GM21737 (cell line): Measurements from ENCODE around the gene ZNF160.

ENCODE experiments used
- ATAC-seq: cut with Tn5 transposase; IDR thresholded peaks from one replicate; pipeline ENCODE4 v1.9.1; 2021; ENCODE audit warnings: mild to moderate bottlenecking, moderate library complexity; ENCODE audit not compliant: unreplicated experiment

Gene ZNF160

GRCh38 chr19:53094754-53095575 lies 8.3 kb downstream of the ZNF160 start:
- ATAC-seq: no peak

GRCh38 chr19:53092723-53093122 lies 10.5 kb downstream of the ZNF160 start:
- no peak for ATAC-seq

- ATAC-seq: no peak
Measured at GRCh38 chr19:53091413-53092254, 11.6 kb downstream of the ZNF160 start.

GRCh38 chr19:53088091-53088490 lies 15.1 kb downstream of the ZNF160 start:
- no peak for ATAC-seq

GRCh38 chr19:53086949-53087348 lies 16.3 kb downstream of the ZNF160 start:
- no peak for ATAC-seq

GRCh38 chr19:53085496-53085895 lies 17.7 kb downstream of the ZNF160 start:
- no peak for ATAC-seq

GRCh38 chr19:53082929-53083328 lies 20.3 kb downstream of the ZNF160 start:
- ATAC-seq: no peak

GRCh38 chr19:53079313-53079924 lies 23.8 kb downstream of the ZNF160 start:
- no peak for ATAC-seq

- ATAC-seq: no peak
Measured at GRCh38 chr19:53078668-53079067, 24.6 kb downstream of the ZNF160 start.

- no peak for ATAC-seq
Measured at GRCh38 chr19:53076984-53077383, 26.2 kb downstream of the ZNF160 start.

- ATAC-seq: no peak
Measured at GRCh38 chr19:53068834-53069233, 34.4 kb downstream of the ZNF160 start.

GRCh38 chr19:53068199-53068598 lies 35.0 kb downstream of the ZNF160 start:
- no peak for ATAC-seq

- ATAC-seq: no peak
Measured at GRCh38 chr19:53057904-53058580, 45.2 kb downstream of the ZNF160 start.

GRCh38 chr19:53055117-53055516 lies 48.1 kb downstream of the ZNF160 start:
- ATAC-seq: no peak

GRCh38 chr19:53047379-53047778 lies 55.8 kb downstream of the ZNF160 start:
- no peak for ATAC-seq

- ATAC-seq: no peak
Measured at GRCh38 chr19:53045536-53045935, 57.7 kb downstream of the ZNF160 start.

GRCh38 chr19:53041366-53041765 lies 61.9 kb downstream of the ZNF160 start:
- ATAC-seq: no peak

GRCh38 chr19:53037101-53038097 lies 65.8 kb downstream of the ZNF160 start:
- no peak for ATAC-seq

- no peak for ATAC-seq
Measured at GRCh38 chr19:53034948-53035675, 68.1 kb downstream of the ZNF160 start.
